Keratinocyte (primary cell): ENCODE data around the gene AAR2. TPM values are rescaled to one million over a fixed set of nuclear protein-coding genes. Genes with fewer than 3 reads are reported as not detected.

Source experiments
- DNase-seq: peaks from one replicate; pipeline ENCODE4 v3.0.0-alpha.2; 2011; ENCODE audit warnings: low read depth, missing footprints, low spot score
- FAIRE-seq: peaks from 2 replicates; lab custom pipeline; 2011; peaks lifted over from hg19 to GRCh38; lab: Jason Lieb, UNC
- H2AFZ ChIP-seq: 2 replicates; pipeline ENCODE4 v1.6.0; 2012; ENCODE audit warnings: low read length, control low read depth, inconsistent platforms; ENCODE audit not compliant: control insufficient read depth
- H3K27ac ChIP-seq: 2 replicates; pipeline ENCODE4 v1.5.1; 2011; ENCODE audit warnings: low read length; ENCODE audit not compliant: control insufficient read depth, insufficient read depth
- H3K27me3 ChIP-seq: 3 replicates; pipeline ENCODE4 v1.6.0; 2011; ENCODE audit warnings: low read length; ENCODE audit not compliant: control insufficient read depth, insufficient read depth; ENCODE audit errors: extremely low read depth
- H3K36me3 ChIP-seq, 2 experiments: 2 replicates in 1 of 2; 3 replicates in 1 of 2; pipeline ENCODE4 v1.5.1; 2011; ENCODE audit warnings: low read length in 2 of 2, mild to moderate bottlenecking in 1 of 2; ENCODE audit not compliant: control insufficient read depth in 2 of 2, insufficient read depth in 2 of 2; ENCODE audit errors: extremely low read depth in 1 of 2
- H3K4me1 ChIP-seq: 3 replicates; pipeline ENCODE4 v1.5.1; 2011; ENCODE audit warnings: low read length; ENCODE audit not compliant: control insufficient read depth, insufficient read depth; ENCODE audit errors: extremely low read depth
- H3K4me2 ChIP-seq: 3 replicates; pipeline ENCODE4 v1.6.0; 2011; ENCODE audit warnings: low read depth, low read length; ENCODE audit not compliant: control insufficient read depth, insufficient read depth; ENCODE audit errors: extremely low read depth
- H3K4me3 ChIP-seq, 3 experiments: fragments of 200-600 bp in 1 of 3; sonication (generic) in 1 of 3; 2 replicates in 2 of 3; 3 replicates in 1 of 3; pipeline ENCODE4 v1.5.1; 2011 to 2016; ENCODE audit warnings: low read length in 3 of 3, mild to moderate bottlenecking in 3 of 3, control low read depth in 2 of 3, inconsistent platforms in 1 of 3, low read depth in 1 of 3, mixed read lengths in 1 of 3, mixed run types in 1 of 3, moderate library complexity in 1 of 3; ENCODE audit not compliant: control insufficient read depth in 2 of 3, insufficient read depth in 2 of 3; ENCODE audit errors: extremely low read depth in 1 of 3
- H3K79me2 ChIP-seq: 2 replicates; pipeline ENCODE4 v1.6.0; 2012; ENCODE audit warnings: low read length; ENCODE audit not compliant: control insufficient read depth, insufficient read depth
- H3K9ac ChIP-seq: 3 replicates; pipeline ENCODE4 v1.6.0; 2011; ENCODE audit warnings: low read length; ENCODE audit not compliant: control insufficient read depth, insufficient read depth; ENCODE audit errors: extremely low read depth
- H3K9me1 ChIP-seq: 3 replicates; pipeline ENCODE4 v1.6.0; 2011; ENCODE audit warnings: low read length; ENCODE audit not compliant: control insufficient read depth, insufficient read depth; ENCODE audit errors: extremely low read depth
- H3K9me3 ChIP-seq: 2 replicates; pipeline ENCODE4 v1.5.1; 2012; ENCODE audit warnings: low read depth, low read length; ENCODE audit not compliant: control insufficient read depth
- H4K20me1 ChIP-seq: 3 replicates; pipeline ENCODE4 v1.6.0; 2011; ENCODE audit warnings: low read length; ENCODE audit not compliant: control insufficient read depth, insufficient read depth; ENCODE audit errors: extremely low read depth
- EZH2 ChIP-seq: IDR thresholded peaks from one replicate; pipeline ENCODE4 v1.6.1; 2012; ENCODE audit warnings: inconsistent platforms, mild to moderate bottlenecking, low read length, moderate library complexity
- dilution Hi-C: fragments of 300-500 bp; cut with MboI; formaldehyde crosslinking; loops from one replicate; pipeline ENCODE4 v1.7.0; 2020; ENCODE audit warnings: low sequenced_read_pairs; ENCODE audit not compliant: extremely low pct_ligation_motif_present
- polyA plus RNA-seq, 5 experiments: library from polyadenylated mRNA; depleted of rRNA in 3 of 5; stranded (reverse) in 3 of 5; stranded (forward) in 1 of 5; unstranded in 1 of 5; fragments of >200 nt; gene quantifications; 1 replicate in 1 of 5; 2 replicates in 3 of 5; 3 replicates in 1 of 5; pipeline versions ENCODE4 v1.2.1 to v1.2.3, GENCODE V29; 2011 to 2012; ENCODE audit warnings: missing spikeins in 2 of 5, low read depth in 1 of 5, low replicate concordance in 1 of 5
- TF ChIP-seq, protein P1 (sequence below), 3 experiments: IDR thresholded peaks in 1 of 3; conservative IDR thresholded peaks in 1 of 3; optimal IDR thresholded peaks in 1 of 3; 2 replicates in 2 of 3; 3 replicates in 1 of 3; pipeline versions ENCODE3 to v1.5.1; 2011; ENCODE audit warnings: low read length in 3 of 3, mild to moderate bottlenecking in 3 of 3, moderate library complexity in 2 of 3, control low read depth in 1 of 3, inconsistent platforms in 1 of 3; ENCODE audit not compliant: insufficient read depth in 2 of 3; ENCODE audit errors: extremely low read depth in 1 of 3

AAR2 gene
- polyA plus RNA-seq, 1 donor (not counting 4 experiments of a cell fraction or from before 2014, with no cell fraction given), result 20.1 TPM

DNA sequence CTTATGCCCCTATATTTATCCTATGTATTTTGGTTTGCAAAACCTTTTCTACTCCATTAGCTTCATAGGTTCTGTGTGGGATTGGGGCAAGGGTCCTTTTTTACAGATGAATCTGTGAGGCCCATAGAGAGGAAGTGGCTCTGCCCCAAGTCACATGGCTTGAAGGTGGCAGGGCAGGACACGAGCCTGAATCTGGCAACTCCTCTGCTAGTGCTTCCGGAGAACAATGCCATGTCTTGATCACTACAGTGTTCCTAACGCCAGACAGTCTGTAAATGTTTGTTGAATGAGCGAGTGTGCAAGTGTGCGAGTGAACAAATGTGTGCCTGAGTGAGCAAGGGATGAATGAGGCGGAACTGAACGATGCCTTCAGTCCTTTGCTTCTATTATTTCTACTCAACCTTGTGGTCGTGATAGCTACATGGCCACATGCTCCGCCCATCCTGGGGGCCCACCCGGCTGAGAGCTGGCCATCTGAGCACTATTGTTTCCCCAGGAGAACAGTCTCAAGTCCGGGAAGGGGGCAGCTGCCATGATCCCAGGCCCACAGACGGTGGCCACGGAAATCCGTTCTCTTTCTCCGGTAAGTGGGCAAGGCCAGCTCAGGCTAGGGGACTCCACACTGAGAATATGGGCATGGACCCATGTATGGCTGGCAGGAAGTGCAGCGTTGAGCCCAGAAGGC is 17.8 kb upstream of the AAR2 start:
- no peaks in the 10 kb centered on the region for H3K36me3 ChIP-seq
- H2AFZ ChIP-seq, result no peak overlapping the region
- FAIRE-seq (no peak), DNase-seq (no peak)
- no peak overlapping the region for H3K27ac ChIP-seq
- no peak overlapping the region for H3K4me2 ChIP-seq
- H3K9me3 ChIP-seq, result no peaks in the 10 kb centered on the region
- H3K27me3 ChIP-seq, result no peaks in the 10 kb centered on the region
- dilution Hi-C loops, result no loop called here
- no peaks in the 10 kb centered on the region for H3K9me1 ChIP-seq
- H3K4me3 ChIP-seq, result no peak overlapping the region
- no peaks in the 10 kb centered on the region for H3K4me1 ChIP-seq
- H3K9ac ChIP-seq, result no peak overlapping the region
- H4K20me1 ChIP-seq, result no peaks in the 10 kb centered on the region
- H3K79me2 ChIP-seq, result no peaks in the 10 kb centered on the region
- TF ChIP-seq, protein P1, sequence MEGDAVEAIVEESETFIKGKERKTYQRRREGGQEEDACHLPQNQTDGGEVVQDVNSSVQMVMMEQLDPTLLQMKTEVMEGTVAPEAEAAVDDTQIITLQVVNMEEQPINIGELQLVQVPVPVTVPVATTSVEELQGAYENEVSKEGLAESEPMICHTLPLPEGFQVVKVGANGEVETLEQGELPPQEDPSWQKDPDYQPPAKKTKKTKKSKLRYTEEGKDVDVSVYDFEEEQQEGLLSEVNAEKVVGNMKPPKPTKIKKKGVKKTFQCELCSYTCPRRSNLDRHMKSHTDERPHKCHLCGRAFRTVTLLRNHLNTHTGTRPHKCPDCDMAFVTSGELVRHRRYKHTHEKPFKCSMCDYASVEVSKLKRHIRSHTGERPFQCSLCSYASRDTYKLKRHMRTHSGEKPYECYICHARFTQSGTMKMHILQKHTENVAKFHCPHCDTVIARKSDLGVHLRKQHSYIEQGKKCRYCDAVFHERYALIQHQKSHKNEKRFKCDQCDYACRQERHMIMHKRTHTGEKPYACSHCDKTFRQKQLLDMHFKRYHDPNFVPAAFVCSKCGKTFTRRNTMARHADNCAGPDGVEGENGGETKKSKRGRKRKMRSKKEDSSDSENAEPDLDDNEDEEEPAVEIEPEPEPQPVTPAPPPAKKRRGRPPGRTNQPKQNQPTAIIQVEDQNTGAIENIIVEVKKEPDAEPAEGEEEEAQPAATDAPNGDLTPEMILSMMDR (optimal IDR thresholded peaks at IDR 0.05 in 1 of 3, IDR thresholded peaks at IDR 0.05 in 1 of 3, conservative IDR thresholded peaks at IDR 0.05 in 1 of 3; ENCODE audit: extremely low read depth in 1 of 3, insufficient read depth in 2 of 3, low read length in 3 of 3), result no peak
- no peak for TF ChIP-seq EZH2

DNA sequence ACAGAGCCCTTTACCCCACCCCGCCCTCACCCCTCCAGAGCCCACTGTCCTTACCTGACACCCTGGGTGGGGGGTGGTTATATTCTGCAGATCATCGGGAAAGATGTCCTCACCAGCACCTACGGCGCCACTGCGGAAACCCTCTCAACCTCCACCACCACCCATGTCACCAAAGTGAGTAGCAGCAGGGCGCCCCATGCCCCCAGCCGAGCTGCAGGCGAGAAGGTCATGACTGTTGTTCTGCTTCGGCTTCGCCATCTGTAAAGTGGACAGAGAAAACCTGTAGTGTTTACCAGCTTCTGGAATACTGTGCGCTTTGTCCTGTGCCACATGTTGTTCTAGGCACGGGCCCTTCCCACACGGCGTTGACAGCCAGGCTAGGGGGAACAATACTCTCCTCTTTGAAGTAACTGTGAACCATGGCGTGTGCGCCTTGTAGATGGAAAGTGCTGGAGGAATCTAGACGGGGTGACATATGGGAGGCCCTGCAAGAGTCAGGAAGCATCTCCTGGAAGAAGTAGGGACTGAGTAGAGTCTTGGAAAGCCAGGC is 16.5 kb upstream of the AAR2 start:
- Histone ChIP-seq H4K20me1 (no peaks in the 10 kb centered on the region), H3K36me3 (no peaks in the 10 kb centered on the region), H3K9ac (no peak overlapping the region), H3K4me3 (no peak overlapping the region), H3K4me1 (no peaks in the 10 kb centered on the region), H3K27me3 (no peaks in the 10 kb centered on the region), H3K9me3 (no peaks in the 10 kb centered on the region), H2AFZ (no peak overlapping the region), H3K27ac (no peak overlapping the region), H3K79me2 (no peaks in the 10 kb centered on the region), H3K9me1 (no peaks in the 10 kb centered on the region), H3K4me2 (no peak overlapping the region)
- dilution Hi-C loops, result no loop called here
- DNase-seq, result no peak
- no peak for FAIRE-seq
- TF ChIP-seq, protein P1 (optimal IDR thresholded peaks at IDR 0.05 in 1 of 3, IDR thresholded peaks at IDR 0.05 in 1 of 3, conservative IDR thresholded peaks at IDR 0.05 in 1 of 3; ENCODE audit: extremely low read depth in 1 of 3, insufficient read depth in 2 of 3, low read length in 3 of 3), result no peak
- no peak for TF ChIP-seq EZH2
